HG03460 (cell line): ENCODE measurements around the gene BCAT1.

Source experiments
- ATAC-seq: cut with Tn5 transposase; IDR thresholded peaks from one replicate; pipeline ENCODE4 v1.9.1; 2021; ENCODE audit not compliant: unreplicated experiment

BCAT1 gene

GRCh38 chr12:24772813-24773212, 176.1 kb downstream of the BCAT1 start:
- ATAC-seq, result no peak

GRCh38 chr12:24770821-24771220, 178.1 kb downstream of the BCAT1 start:
- ATAC-seq, result no peak

DNA sequence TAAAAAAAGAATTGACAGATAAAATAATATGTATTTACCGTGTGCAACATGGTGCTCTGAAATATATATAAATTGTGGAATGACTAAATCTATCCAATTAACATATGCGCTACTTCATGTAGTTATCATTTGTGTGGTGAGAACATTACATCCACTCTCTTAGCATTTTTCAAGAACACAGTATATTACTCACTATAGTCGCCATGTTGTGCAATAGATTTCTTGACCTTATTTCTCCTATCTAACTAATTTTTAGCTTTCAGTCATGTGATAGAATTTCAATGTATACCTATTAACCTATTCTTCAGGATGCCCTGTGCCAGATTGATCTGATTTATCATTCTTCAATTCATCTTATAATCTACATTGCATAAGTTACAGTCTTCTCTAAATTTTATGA, 178.6 kb downstream of the BCAT1 start:
- no peak for ATAC-seq

DNA sequence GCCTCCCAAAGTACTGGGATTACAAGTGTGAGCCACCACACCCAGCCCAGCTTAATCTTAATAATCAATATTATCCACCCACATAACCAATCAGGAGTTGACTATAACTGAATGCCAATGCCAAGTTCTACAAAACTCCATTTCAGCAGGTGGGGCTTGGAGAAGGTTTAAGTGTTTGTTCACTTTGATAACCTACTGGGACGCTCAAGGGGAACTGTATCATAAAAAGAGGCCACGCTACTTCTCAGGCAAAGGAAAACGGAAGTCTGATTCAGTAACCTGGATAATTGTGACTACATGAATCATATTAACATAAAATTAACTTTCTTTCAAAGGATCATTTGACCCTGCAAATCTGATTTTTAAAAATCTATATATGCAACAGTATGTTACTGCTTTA, 179.2 kb downstream of the BCAT1 start:
- no peak for ATAC-seq

DNA sequence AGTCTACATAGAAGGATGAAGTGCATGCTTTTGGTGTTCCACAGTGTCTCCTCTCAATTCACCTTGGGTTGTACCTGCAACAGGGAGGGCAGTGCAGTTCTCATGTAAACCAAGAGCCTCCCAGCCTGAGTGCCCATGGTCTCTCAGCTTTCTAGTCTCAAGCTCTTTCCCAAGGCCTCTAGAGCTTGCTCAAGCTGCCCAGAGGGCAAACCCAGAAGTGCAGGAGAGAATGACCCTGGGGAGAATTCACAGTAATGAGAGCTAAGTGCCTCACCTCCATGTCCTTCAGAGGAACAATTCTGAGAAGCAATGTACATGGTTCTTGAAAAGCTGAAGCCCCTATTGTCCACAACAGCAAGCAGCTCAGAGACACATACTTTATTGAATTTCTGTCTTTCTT, 180.5 kb downstream of the BCAT1 start:
- ATAC-seq, result no peak

DNA sequence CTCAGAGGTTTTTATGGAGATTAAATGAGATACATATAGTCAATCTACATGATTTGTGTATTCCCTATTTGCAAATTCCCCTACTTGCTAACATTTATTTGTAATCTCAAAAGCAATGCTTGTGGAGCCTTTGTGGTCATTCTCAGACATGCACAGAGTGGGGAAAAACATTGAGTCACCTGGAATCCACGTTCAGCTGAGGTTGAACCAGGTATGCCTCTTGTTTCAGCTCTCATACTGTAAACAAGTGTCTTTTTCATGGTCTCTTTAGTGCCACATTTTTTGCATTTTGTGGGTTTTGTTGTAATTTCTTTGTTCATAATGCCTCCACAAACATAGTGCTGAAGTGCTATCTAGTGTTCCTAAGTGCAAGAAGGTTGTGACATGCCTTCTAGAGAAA, 181.9 kb downstream of the BCAT1 start:
- no peak for ATAC-seq

- ATAC-seq, result no peak
These were observed 184.2 kb downstream of the BCAT1 start for GRCh38 chr12:24764712-24765111.

GRCh38 chr12:24760606-24761378, 188.1 kb downstream of the BCAT1 start:
- ATAC-seq, result no peak

DNA sequence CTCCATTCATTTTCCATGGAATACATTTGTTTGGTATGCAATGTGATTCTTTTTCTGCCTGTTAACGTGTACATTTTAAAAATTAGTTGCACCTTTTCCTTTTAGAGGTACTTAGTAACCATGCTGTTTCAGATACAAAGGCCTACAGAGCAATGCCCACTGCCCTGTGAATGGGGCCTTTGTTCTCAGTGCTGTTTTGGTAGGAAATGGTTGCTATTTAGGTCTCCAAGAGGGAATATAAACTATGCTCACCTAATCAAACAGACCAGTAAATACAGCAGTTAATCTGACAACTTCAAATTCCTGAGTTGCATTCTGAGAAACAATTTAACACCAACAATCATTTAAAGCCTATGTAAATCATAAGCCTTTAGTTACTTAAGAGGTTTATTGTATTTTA, 188.7 kb downstream of the BCAT1 start:
- no peak for ATAC-seq
